GM20000 (cell line): ENCODE data around the gene MUTYH.

Experiments
- DNase-seq: peaks from one replicate; pipeline ENCODE4 v3.0.0; 2012; ENCODE audit warnings: low spot score
- CTCF ChIP-seq: IDR thresholded peaks from 2 replicates; pipeline ENCODE4 v1.5.1; 2012; ENCODE audit warnings: mild to moderate bottlenecking, control low read depth; ENCODE audit errors: extremely low read depth, missing control alignments

MUTYH gene

DNA sequence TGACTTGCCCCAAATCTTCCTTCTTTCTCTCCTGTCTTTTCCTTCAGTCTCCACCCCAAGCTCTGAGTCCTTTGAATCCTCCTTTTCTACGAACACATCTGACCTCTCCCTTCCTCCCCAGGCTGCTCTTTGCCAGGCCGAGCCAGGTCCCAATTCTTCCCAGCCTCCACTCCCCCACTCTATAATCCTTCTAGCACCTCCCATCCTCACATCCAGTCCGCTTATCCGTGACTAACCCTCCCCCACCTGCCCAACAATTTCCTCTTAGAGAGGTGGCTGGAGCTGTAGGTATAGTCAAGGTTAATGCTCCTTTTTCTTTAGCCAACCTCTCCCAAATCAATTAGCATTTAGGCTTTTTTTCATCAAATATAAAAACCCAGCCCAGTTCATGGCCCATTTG is 23.1 kb downstream of the MUTYH start:
- TF ChIP-seq CTCF: no peak
- DNase-seq: no peak

DNA sequence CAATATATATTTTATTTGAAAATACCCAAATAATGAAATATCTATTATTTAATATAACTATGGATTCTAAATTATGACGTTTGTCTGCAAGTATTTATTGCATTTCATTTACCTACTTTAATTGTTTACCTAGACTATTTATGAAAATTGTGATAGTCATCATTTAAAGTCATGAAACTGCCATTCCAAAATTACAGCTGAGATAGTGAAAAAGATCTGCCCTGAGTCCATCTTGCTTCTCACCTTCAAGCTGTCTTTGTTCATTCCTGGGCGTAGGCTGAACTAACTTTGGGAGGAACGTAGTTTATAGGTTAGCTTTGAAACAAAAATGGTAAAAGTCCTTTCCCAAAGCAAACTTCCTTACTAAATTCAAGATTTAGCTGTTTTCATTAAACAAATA is 26.0 kb downstream of the MUTYH start:
- no peak for DNase-seq
- TF ChIP-seq CTCF: no peak

GRCh38 chr1:45306905-45307304 is 33.3 kb downstream of the MUTYH start:
- DNase-seq: no peak
- TF ChIP-seq CTCF: no peak

GRCh38 chr1:45306319-45306718 is 33.9 kb downstream of the MUTYH start:
- DNase-seq: peak; percentile 62

GRCh38 chr1:45305231-45305630 is 35.0 kb downstream of the MUTYH start:
- TF ChIP-seq CTCF: no peak
- DNase-seq: no peak

More at GRCh38 chr1:45306319-45306718, 33.9 kb downstream of the MUTYH start:
- no peak for TF ChIP-seq CTCF

- no peak for TF ChIP-seq CTCF
- no peak for DNase-seq
Observed at GRCh38 chr1:45304311-45305081, 35.7 kb downstream of the MUTYH start.

- peak; percentile 75 for TF ChIP-seq CTCF
- peak; percentile 94 for DNase-seq
Observed at GRCh38 chr1:45303520-45304310, 36.5 kb downstream of the MUTYH start.
